IMR-90 (cell line): ENCODE measurements around the gene EYS. TPM values are rescaled to one million over a fixed set of nuclear protein-coding genes. Genes with fewer than 3 reads are reported as not detected.

Experiments used
- ATAC-seq: fragments of 200-7000 bp; cut with Tn5 transposase; 2 replicates; pipeline ENCODE4 v1.9.1; 2020; ENCODE audit warnings: low read depth, mild to moderate bottlenecking, moderate library complexity
- BruUV-seq: library from RNA; stranded (reverse); fragments of 400-500 nt; replicated peaks from 2 replicates; lab custom pipeline; 2021; lab: Mats Ljungman, UMichigan
- CTCF ChIA-PET: fragments of 300-600 bp; formaldehyde crosslinking; extraction: SDS; loops from one replicate; lab custom pipeline; 2021; ENCODE audit warnings: antibody characterized with exemption; lab: Yijun Ruan, JAX
- POLR2A ChIA-PET: fragments of 300-600 bp; sonication (Branson Sonifier 250); formaldehyde crosslinking; loops from one replicate; lab custom pipeline; 2022; ENCODE audit warnings: antibody characterized with exemption; ENCODE audit not compliant: unreplicated experiment; lab: Charles Lee
- DNase-seq: peaks from one replicate; pipeline ENCODE4 v3.0.0; 2013
- H2AFZ ChIP-seq: replicated peaks from 2 replicates; pipeline ENCODE3; 2013; ENCODE audit warnings: low read length, mild to moderate bottlenecking; ENCODE audit not compliant: poor library complexity
- H2AK5ac ChIP-seq: 2 replicates; pipeline ENCODE4 v1.6.1; 2013; ENCODE audit warnings: low read depth, low read length, inconsistent platforms
- H2AK9ac ChIP-seq: replicated peaks from 2 replicates; pipeline ENCODE3; 2013; ENCODE audit warnings: mild to moderate bottlenecking, low read depth, low read length, moderate library complexity; ENCODE audit not compliant: poor library complexity
- H2BK120ac ChIP-seq: 2 replicates; pipeline ENCODE4 v1.6.1; 2013; ENCODE audit warnings: low read depth, low read length, inconsistent platforms
- H2BK15ac ChIP-seq: 3 replicates; pipeline ENCODE4 v1.6.1; 2013; ENCODE audit warnings: low read depth, low read length, inconsistent platforms
- H2BK20ac ChIP-seq: 2 replicates; pipeline ENCODE4 v1.6.1; 2013; ENCODE audit warnings: low read depth, mild to moderate bottlenecking, inconsistent platforms, low read length, moderate library complexity
- H2BK5ac ChIP-seq: 2 replicates; pipeline ENCODE4 v1.6.1; 2013; ENCODE audit warnings: mild to moderate bottlenecking, low read depth, low read length, inconsistent platforms; ENCODE audit not compliant: poor library complexity, severe bottlenecking
- H3K14ac ChIP-seq: replicated peaks from 2 replicates; pipeline ENCODE4 v1.6.1; 2013; ENCODE audit warnings: low read depth, low read length, inconsistent platforms
- H3K18ac ChIP-seq: 2 replicates; pipeline ENCODE4 v1.6.1; 2013; ENCODE audit warnings: low read depth, low read length, control low read depth
- H3K23ac ChIP-seq: 2 replicates; pipeline ENCODE4 v1.6.1; 2013; ENCODE audit warnings: low read depth, low read length, inconsistent platforms
- H3K27ac ChIP-seq: 2 replicates; pipeline ENCODE4 v1.5.1; 2013; ENCODE audit warnings: mild to moderate bottlenecking, control low read depth, low read length; ENCODE audit not compliant: insufficient read depth
- H3K27me3 ChIP-seq: 2 replicates; pipeline ENCODE4 v1.6.1; 2013; ENCODE audit warnings: low read length; ENCODE audit not compliant: control insufficient read depth, insufficient read depth
- H3K36me3 ChIP-seq: 2 replicates; pipeline ENCODE4 v1.6.1; 2013; ENCODE audit warnings: low read length, mixed read lengths; ENCODE audit not compliant: control insufficient read depth, insufficient read depth
- H3K4ac ChIP-seq: 2 replicates; pipeline ENCODE4 v1.6.1; 2013; ENCODE audit warnings: low read depth, low read length, inconsistent platforms
- H3K4me1 ChIP-seq: 2 replicates; pipeline ENCODE4 v1.6.1; 2013; ENCODE audit warnings: low read length, mixed read lengths; ENCODE audit not compliant: control insufficient read depth, insufficient read depth
- H3K4me2 ChIP-seq: 2 replicates; pipeline ENCODE4 v1.6.1; 2013; ENCODE audit warnings: low read depth, mild to moderate bottlenecking, control low read depth, low read length, moderate library complexity
- H3K4me3 ChIP-seq: 2 replicates; pipeline ENCODE4 v1.5.1; 2013; ENCODE audit warnings: low read depth, mild to moderate bottlenecking, control low read depth, low read length, moderate library complexity; ENCODE audit not compliant: insufficient read depth
- H3K56ac ChIP-seq: 2 replicates; pipeline ENCODE4 v1.6.1; 2013; ENCODE audit warnings: low read length, inconsistent platforms; ENCODE audit not compliant: insufficient read depth; ENCODE audit errors: extremely low read depth
- H3K79me1 ChIP-seq, 2 experiments: 2 replicates each; pipeline ENCODE4 v1.6.1; 2013; ENCODE audit warnings: low read length in 2 of 2, inconsistent platforms in 1 of 2, low read depth in 1 of 2
- H3K9ac ChIP-seq: 2 replicates; pipeline ENCODE4 v1.6.1; 2013; ENCODE audit warnings: low read depth, low read length, control low read depth
- H3K9me1 ChIP-seq: 2 replicates; pipeline ENCODE4 v1.6.1; 2013; ENCODE audit warnings: low read length, inconsistent platforms; ENCODE audit not compliant: insufficient read depth
- H3K9me3 ChIP-seq: 2 replicates; pipeline ENCODE4 v1.6.1; 2013; ENCODE audit warnings: low read length; ENCODE audit not compliant: control insufficient read depth, insufficient read depth
- H4K20me1 ChIP-seq: 2 replicates; pipeline ENCODE4 v1.6.1; 2013; ENCODE audit warnings: low read length, inconsistent platforms; ENCODE audit not compliant: insufficient read depth
- H4K5ac ChIP-seq: 2 replicates; pipeline ENCODE4 v1.6.1; 2013; ENCODE audit warnings: mild to moderate bottlenecking, low read depth, low read length, control low read depth
- H4K8ac ChIP-seq, 2 experiments: 2 replicates each; pipeline ENCODE4 v1.6.1; 2013; ENCODE audit warnings: low read depth in 2 of 2, low read length in 2 of 2, control low read depth in 1 of 2, inconsistent platforms in 1 of 2
- H4K91ac ChIP-seq: 2 replicates; pipeline ENCODE4 v1.6.1; 2013; ENCODE audit warnings: low read depth, low read length, inconsistent platforms; ENCODE audit not compliant: insufficient read depth
- BHLHE40 ChIP-seq: fragments of 150-350 bp; IDR thresholded peaks from 2 replicates; pipeline ENCODE4 v1.6.1; 2016; ENCODE audit warnings: mild to moderate bottlenecking, low read depth, low read length
- CEBPB ChIP-seq: IDR thresholded peaks from 2 replicates; pipeline ENCODE4 v1.6.1; 2012; ENCODE audit warnings: low read depth, low read length, improper control_type of control experiment
- CHD1 ChIP-seq: IDR thresholded peaks from 2 replicates; pipeline ENCODE4 v1.6.1; 2012; ENCODE audit warnings: low read depth, low read length, improper control_type of control experiment
- FOS ChIP-seq: fragments of 150-350 bp; IDR thresholded peaks from 2 replicates; pipeline ENCODE4 v1.6.1; 2016; ENCODE audit warnings: low read depth, low read length
- MAFK ChIP-seq: IDR thresholded peaks from 2 replicates; pipeline ENCODE4 v1.6.1; 2012; ENCODE audit warnings: low read depth, low read length, improper control_type of control experiment
- MAZ ChIP-seq: IDR thresholded peaks from 2 replicates; pipeline ENCODE4 v1.6.1; 2012; ENCODE audit warnings: low read depth, mild to moderate bottlenecking, low read length, improper control_type of control experiment, moderate library complexity, borderline replicate concordance
- POLR2A ChIP-seq: IDR thresholded peaks from 2 replicates; pipeline ENCODE4 v1.6.1; 2012; ENCODE audit warnings: mild to moderate bottlenecking, low read depth, low read length
- RAD21 ChIP-seq: IDR thresholded peaks from 2 replicates; pipeline ENCODE4 v1.6.1; 2012; ENCODE audit warnings: low read length, improper control_type of control experiment
- RCOR1 ChIP-seq: IDR thresholded peaks from 2 replicates; pipeline ENCODE4 v1.6.1; 2012; ENCODE audit warnings: mild to moderate bottlenecking, low read length, improper control_type of control experiment; ENCODE audit not compliant: insufficient replicate concordance
- RFX5 ChIP-seq: IDR thresholded peaks from 2 replicates; pipeline ENCODE4 v1.8.0; 2012; ENCODE audit warnings: low read depth, mild to moderate bottlenecking, low read length, moderate library complexity
- SMC3 ChIP-seq: fragments of 150-350 bp; IDR thresholded peaks from 2 replicates; pipeline ENCODE4 v1.6.1; 2016; ENCODE audit warnings: low read depth, mild to moderate bottlenecking, antibody characterized with exemption, low read length, moderate library complexity
- WGBS, 2 experiments: methylation state at CpG; one replicate each; pipeline versions ENCODE4 v1.1.5 to v1.1.7; 2013; ENCODE audit warnings: missing lambda C conversion rate in 2 of 2; ENCODE audit not compliant: insufficient read length in 1 of 2; ENCODE audit errors: extremely low coverage in 2 of 2; 5-methylcytosine and 5-hydroxymethylcytosine counted together
- dilution Hi-C: fragments of 300-500 bp; cut with HindIII; formaldehyde crosslinking; loops from one replicate; pipeline ENCODE4 v1.14.3; 2018; ENCODE audit warnings: low sequenced_read_pairs; ENCODE audit not compliant: unreplicated experiment
- in situ Hi-C: fragments of 300-500 bp; cut with MboI; formaldehyde crosslinking; loops from 3 replicates; pipeline ENCODE4 v1.14.3; 2019; ENCODE audit warnings: low sequenced_read_pairs, inconsistent platforms, mixed read lengths
- intact Hi-C: fragments of 100-400 bp; cut with micrococcal nuclease; formaldehyde crosslinking; loops from 2 replicates; pipeline ENCODE4 v1.10.0; 2022
- polyA plus RNA-seq, 3 experiments: library from polyadenylated mRNA; depleted of rRNA; stranded (reverse); fragments of >200 nt; gene quantifications; 2 replicates each; pipeline ENCODE4 v1.2.3, GENCODE V29; 2012; ENCODE audit warnings: low replicate concordance in 1 of 3
- total RNA-seq: library from RNA; depleted of rRNA; stranded (reverse); fragments of >200 nt; gene quantifications from 2 replicates; pipeline ENCODE4 v1.2.3, GENCODE V29; 2012
- TF ChIP-seq, protein P1 (sequence below): fragments of 150-350 bp; IDR thresholded peaks from 2 replicates; pipeline ENCODE4 v1.6.1; 2017; ENCODE audit warnings: mild to moderate bottlenecking, antibody characterized with exemption, low read length, low read depth
- TF ChIP-seq, protein P2 (sequence below): conservative IDR thresholded peaks from 2 replicates; pipeline ENCODE4 v1.5.1; 2012; ENCODE audit warnings: mild to moderate bottlenecking, low read depth, low read length, improper control_type of control experiment

EYS gene
- total and polyA plus RNA-seq, 2 of the 4 experiments (the other 2 are of a cell fraction): under 0.01 TPM; not detected in 1

DNA sequence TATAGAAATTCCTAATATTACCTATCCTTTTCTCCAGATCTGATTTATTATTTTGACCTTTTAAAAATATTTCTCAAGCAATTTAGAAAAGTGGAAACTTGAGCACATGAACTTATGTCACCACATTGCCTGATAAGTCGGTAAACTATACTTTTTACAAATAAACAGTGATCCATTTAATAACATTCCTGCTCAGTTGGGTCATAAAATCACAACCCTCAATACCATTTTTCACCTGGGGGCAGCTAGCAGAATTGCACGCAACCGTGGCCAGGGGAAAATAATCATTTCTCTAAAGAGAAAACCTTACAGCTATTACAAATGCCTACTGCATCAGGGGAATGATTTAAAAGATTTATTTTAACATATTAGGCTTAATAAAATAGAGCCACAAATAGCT lies 1456.9 kb downstream of the EYS start:
- no peak overlapping the region for H2AK5ac ChIP-seq
- no peak overlapping the region; a peak in 2 of 4 replicates for H4K8ac ChIP-seq
- no peak overlapping the region for H3K14ac ChIP-seq
- H2BK20ac ChIP-seq: no peak overlapping the region
- no peak overlapping the region for H3K9ac ChIP-seq
- H3K9me1 ChIP-seq: peaks cover 5% of the 10 kb centered on the region
- H3K27ac ChIP-seq: no peak overlapping the region
- H2AK9ac ChIP-seq: no peak overlapping the region
- H3K36me3 ChIP-seq: no peaks in the 10 kb centered on the region
- ATAC-seq: peak; percentile 71
- no peak overlapping the region for H3K4me3 ChIP-seq
- H3K56ac ChIP-seq: no peak overlapping the region
- H2BK5ac ChIP-seq: peak overlapping the region; percentile 97
- no peak overlapping the region for H4K91ac ChIP-seq
- no CpG with 5 or more reads among the region's 3 CpGs for WGBS, 2 experiments
- POLR2A ChIA-PET: no interaction called here
- H3K27me3 ChIP-seq: no peaks in the 10 kb centered on the region
- peak; percentile 84 for DNase-seq
- H3K18ac ChIP-seq: no peak overlapping the region
- no peak overlapping the region for H2AFZ ChIP-seq
- intact Hi-C loops (no loop called here), in situ Hi-C loops (no loop called here), dilution Hi-C loops (no loop called here)
- no peaks in the 10 kb centered on the region for H3K9me3 ChIP-seq
- CTCF ChIA-PET: no interaction called here
- H2BK120ac ChIP-seq: peak overlapping the region; percentile 8; the same call in 1 of the 2 replicates
- no TSS peak for BruUV-seq
- peaks cover 12% of the 10 kb centered on the region for H3K4me1 ChIP-seq
- no peak overlapping the region for H3K23ac ChIP-seq
- H2BK15ac ChIP-seq: no peak overlapping the region
- no peak overlapping the region for H4K5ac ChIP-seq
- TF ChIP-seq, protein P1, sequence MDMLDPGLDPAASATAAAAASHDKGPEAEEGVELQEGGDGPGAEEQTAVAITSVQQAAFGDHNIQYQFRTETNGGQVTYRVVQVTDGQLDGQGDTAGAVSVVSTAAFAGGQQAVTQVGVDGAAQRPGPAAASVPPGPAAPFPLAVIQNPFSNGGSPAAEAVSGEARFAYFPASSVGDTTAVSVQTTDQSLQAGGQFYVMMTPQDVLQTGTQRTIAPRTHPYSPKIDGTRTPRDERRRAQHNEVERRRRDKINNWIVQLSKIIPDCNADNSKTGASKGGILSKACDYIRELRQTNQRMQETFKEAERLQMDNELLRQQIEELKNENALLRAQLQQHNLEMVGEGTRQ: no peak
- TF ChIP-seq, protein P2, sequence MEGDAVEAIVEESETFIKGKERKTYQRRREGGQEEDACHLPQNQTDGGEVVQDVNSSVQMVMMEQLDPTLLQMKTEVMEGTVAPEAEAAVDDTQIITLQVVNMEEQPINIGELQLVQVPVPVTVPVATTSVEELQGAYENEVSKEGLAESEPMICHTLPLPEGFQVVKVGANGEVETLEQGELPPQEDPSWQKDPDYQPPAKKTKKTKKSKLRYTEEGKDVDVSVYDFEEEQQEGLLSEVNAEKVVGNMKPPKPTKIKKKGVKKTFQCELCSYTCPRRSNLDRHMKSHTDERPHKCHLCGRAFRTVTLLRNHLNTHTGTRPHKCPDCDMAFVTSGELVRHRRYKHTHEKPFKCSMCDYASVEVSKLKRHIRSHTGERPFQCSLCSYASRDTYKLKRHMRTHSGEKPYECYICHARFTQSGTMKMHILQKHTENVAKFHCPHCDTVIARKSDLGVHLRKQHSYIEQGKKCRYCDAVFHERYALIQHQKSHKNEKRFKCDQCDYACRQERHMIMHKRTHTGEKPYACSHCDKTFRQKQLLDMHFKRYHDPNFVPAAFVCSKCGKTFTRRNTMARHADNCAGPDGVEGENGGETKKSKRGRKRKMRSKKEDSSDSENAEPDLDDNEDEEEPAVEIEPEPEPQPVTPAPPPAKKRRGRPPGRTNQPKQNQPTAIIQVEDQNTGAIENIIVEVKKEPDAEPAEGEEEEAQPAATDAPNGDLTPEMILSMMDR: peak; percentile 41; the same call in 1 of the 2 replicates
- TF ChIP-seq RAD21 (no peak), RCOR1 (no peak), BHLHE40 (peak; percentile 51; the same call in 1 of the 2 replicates), CEBPB (peak; percentile 29; the same call in 1 of the 2 replicates), MAZ (no peak), POLR2A (no peak), MAFK (no peak), RFX5 (no peak), SMC3 (no peak), FOS (0 out of 2 replicates have a peak, but pooled peaks have one; percentile 24), CHD1 (no peak)
- no peak overlapping the region for H3K4ac ChIP-seq
- H3K79me1 ChIP-seq: no peaks in the 10 kb centered on the region
- no peak overlapping the region for H3K4me2 ChIP-seq
- no peaks in the 10 kb centered on the region for H4K20me1 ChIP-seq
